Measurements from ENCODE around the gene FOXN3. TPM values are rescaled to one million over a fixed set of nuclear protein-coding genes. Genes with fewer than 3 reads are reported as not detected.

Gene FOXN3
- total RNA-seq, 2 donors from 2014 or later = 42.3 to 61.6 TPM

DNA sequence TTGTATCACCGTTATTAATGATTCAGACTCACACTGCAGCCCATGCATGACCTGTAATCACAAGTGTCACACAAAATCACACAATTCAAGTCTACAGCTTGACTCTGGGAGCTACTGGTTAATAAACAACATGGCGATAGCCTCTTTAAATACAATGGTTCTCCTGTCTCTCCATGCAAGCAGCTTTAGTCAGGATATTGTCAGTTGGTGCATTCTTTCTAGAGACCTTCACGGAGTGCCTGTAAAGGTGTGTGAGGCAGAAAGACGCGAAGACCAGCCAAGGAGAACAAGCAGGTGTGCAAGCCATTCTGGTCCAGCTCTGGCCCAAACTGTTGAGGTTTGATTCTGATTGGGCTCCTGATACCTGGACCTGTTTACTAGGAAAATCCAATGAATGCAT, 40.0 kb upstream of the FOXN3 start:
- Histone ChIP-seq H3K27ac (no peak overlapping the region), H3K36me3 (replicated peaks in 1 of 2; ENCODE audit: insufficient read depth in 1 of 2, low read depth in 2 of 2) (no peaks in the 10 kb centered on the region), H3K9me3 (no peaks in the 10 kb centered on the region), H3K4me3 (no peak overlapping the region), H3K27me3 (no peaks in the 10 kb centered on the region), H3K4me1 (peaks cover 7% of the 10 kb centered on the region)
- intact Hi-C loops (cut with DNase I) = no loop called here
- 84 to 96% methylated on average over 5 of the region's 5 CpGs for WGBS, 2 donors
- no peak for DNase-seq
- no peak for ATAC-seq
- no peak for TF ChIP-seq POLR2A (IDR thresholded peaks at IDR 0.05)
- TF ChIP-seq, protein P1, sequence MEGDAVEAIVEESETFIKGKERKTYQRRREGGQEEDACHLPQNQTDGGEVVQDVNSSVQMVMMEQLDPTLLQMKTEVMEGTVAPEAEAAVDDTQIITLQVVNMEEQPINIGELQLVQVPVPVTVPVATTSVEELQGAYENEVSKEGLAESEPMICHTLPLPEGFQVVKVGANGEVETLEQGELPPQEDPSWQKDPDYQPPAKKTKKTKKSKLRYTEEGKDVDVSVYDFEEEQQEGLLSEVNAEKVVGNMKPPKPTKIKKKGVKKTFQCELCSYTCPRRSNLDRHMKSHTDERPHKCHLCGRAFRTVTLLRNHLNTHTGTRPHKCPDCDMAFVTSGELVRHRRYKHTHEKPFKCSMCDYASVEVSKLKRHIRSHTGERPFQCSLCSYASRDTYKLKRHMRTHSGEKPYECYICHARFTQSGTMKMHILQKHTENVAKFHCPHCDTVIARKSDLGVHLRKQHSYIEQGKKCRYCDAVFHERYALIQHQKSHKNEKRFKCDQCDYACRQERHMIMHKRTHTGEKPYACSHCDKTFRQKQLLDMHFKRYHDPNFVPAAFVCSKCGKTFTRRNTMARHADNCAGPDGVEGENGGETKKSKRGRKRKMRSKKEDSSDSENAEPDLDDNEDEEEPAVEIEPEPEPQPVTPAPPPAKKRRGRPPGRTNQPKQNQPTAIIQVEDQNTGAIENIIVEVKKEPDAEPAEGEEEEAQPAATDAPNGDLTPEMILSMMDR (IDR thresholded peaks at IDR 0.05) = no peak

DNA sequence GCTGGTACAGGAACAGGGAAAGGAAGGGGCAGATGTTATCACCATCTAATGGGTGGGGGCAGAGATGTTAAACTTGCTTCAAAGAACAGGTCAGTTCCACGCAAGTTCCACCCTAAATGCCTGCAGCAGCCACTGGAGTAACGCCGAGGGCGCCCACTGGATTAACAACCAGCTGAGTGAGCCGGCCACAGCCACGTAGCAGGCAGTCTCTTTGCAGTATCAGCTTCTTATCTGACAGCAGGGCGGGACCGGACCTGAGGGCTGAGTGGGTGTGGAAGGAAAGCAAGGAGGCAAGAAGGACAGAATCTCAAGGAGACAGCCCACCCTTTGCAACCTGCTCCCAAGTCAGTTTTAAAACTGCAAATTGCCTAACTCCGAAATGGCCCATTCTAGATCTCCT, 38.4 kb upstream of the FOXN3 start:
- peak; percentile 35 for ATAC-seq
- no peaks in the 10 kb centered on the region for H3K9me3 ChIP-seq
- WGBS, 2 donors = 24 to 41% methylated on average over 5 to 9 of the region's 9 CpGs

DNA sequence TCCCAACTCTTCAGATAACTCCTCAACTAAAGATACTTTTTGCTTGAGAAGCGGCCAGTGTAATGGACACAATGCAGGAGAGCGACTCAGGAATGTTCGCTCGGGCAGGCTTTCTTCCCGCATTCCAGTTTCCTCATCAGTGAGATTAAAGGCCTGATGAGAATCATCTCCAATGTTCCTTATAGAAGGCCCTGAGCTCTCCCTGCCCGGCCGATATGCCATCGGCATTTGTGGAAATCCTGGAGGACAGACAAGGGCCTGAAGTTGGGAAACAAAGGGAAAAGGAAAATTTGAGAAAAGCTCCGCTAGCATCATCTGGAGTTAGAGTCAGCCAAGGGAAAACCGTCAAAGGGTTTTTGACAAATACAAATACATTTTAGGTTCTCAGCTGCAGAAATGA, 38.0 kb upstream of the FOXN3 start:
- DNase-seq (no peak), ATAC-seq (no peak)
- Histone ChIP-seq H3K4me3 (no peak overlapping the region), H3K36me3 (replicated peaks in 1 of 2; ENCODE audit: insufficient read depth in 1 of 2, low read depth in 2 of 2) (no peaks in the 10 kb centered on the region), H3K9me3 (no peaks in the 10 kb centered on the region), H3K4me1 (peaks cover 7% of the 10 kb centered on the region), H3K27me3 (no peaks in the 10 kb centered on the region), H3K27ac (no peak overlapping the region)
- 87 to 92% methylated on average over 10 of the region's 10 CpGs for WGBS, 2 donors
- TF ChIP-seq POLR2A (IDR thresholded peaks at IDR 0.05) = no peak
- TF ChIP-seq, protein P1 (IDR thresholded peaks at IDR 0.05) = no peak
- intact Hi-C loops (cut with DNase I) = no loop called here

More for the DNA sequence above, 38.4 kb upstream of the FOXN3 start:
- intact Hi-C loops (cut with DNase I) = no loop called here
- H3K27me3 ChIP-seq = no peaks in the 10 kb centered on the region
- peak in 3 of 4 donors; percentile 26 to 65 (median 35) for DNase-seq
- no peak overlapping the region for H3K4me3 ChIP-seq
- TF ChIP-seq, protein P1 (IDR thresholded peaks at IDR 0.05) = no peak
- no peak for TF ChIP-seq POLR2A (IDR thresholded peaks at IDR 0.05)
- no peak overlapping the region for H3K27ac ChIP-seq
- H3K36me3 ChIP-seq (replicated peaks in 1 of 2; ENCODE audit: insufficient read depth in 1 of 2, low read depth in 2 of 2) = no peaks in the 10 kb centered on the region
- H3K4me1 ChIP-seq = peaks cover 7% of the 10 kb centered on the region

DNA sequence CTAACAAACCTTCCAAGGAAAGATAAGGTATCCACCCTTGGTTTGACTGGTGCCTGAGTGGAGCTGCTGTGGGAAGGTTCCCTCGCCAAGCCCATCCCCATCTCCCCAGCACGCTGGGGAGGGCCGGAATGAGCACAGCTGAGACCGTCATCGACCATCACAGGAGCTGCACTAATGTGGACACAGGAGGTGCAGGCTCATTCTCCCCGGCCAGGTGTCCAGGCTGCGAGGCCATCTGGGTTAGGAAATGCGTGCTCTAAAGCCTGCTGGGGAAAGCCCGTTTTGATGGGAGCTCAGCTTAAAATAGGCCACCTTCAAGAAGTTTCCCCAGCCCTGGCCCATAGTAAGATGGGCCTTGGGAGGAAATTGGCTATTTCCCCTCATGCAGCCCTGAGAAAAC, 35.2 kb upstream of the FOXN3 start:
- DNase-seq = no peak
- intact Hi-C loops (cut with DNase I) = no loop called here
- no peaks in the 10 kb centered on the region for H3K9me3 ChIP-seq
- H3K27me3 ChIP-seq = no peaks in the 10 kb centered on the region
- no peaks in the 10 kb centered on the region for H3K36me3 ChIP-seq (replicated peaks in 1 of 2; ENCODE audit: insufficient read depth in 1 of 2, low read depth in 2 of 2)
- no peak overlapping the region for H3K27ac ChIP-seq
- TF ChIP-seq, protein P1 (IDR thresholded peaks at IDR 0.05) = no peak
- TF ChIP-seq POLR2A (IDR thresholded peaks at IDR 0.05) = no peak
- 93% methylated on average over 7 to 8 of the region's 9 CpGs for WGBS, 2 donors
- H3K4me1 ChIP-seq = peaks cover 7% of the 10 kb centered on the region
- H3K4me3 ChIP-seq = no peak overlapping the region
- no peak for ATAC-seq

DNA sequence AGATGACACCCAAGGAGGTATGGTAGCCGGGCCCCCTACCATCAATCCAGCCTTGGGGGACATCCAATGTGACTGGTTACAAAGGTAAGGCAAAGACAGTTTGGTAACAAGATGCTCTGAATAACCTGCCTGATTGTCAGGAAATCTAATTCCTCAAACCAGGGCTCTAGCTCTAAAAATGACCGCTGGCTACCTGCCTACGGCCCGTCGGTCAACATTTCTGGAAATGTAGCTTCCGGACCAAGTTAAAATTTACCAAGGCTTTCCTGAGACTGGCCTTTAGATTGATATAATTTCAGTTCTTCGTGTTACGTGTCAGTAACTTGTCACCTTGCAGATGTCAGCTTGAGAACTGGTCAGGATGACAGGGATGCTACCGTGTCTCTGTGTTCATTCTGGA, 34.2 kb upstream of the FOXN3 start:
- H3K4me3 ChIP-seq = no peak overlapping the region
- no peaks in the 10 kb centered on the region for H3K9me3 ChIP-seq
- H3K36me3 ChIP-seq (replicated peaks in 1 of 2; ENCODE audit: insufficient read depth in 1 of 2, low read depth in 2 of 2) = no peaks in the 10 kb centered on the region
- TF ChIP-seq, protein P1 (IDR thresholded peaks at IDR 0.05) = no peak
- ATAC-seq (no peak), DNase-seq (no peak)
- 88 to 90% methylated on average over 8 to 9 of the region's 9 CpGs for WGBS, 2 donors
- H3K27me3 ChIP-seq = no peaks in the 10 kb centered on the region
- peaks cover 7% of the 10 kb centered on the region for H3K4me1 ChIP-seq
- no peak overlapping the region for H3K27ac ChIP-seq
- intact Hi-C loops (cut with DNase I) = no loop called here
